A549 (cell line): ENCODE results near the gene KIAA0232.

Source experiments
- CEBPB ChIP-seq, 2 experiments: fragments of >200 bp in 1 of 2; sonication (Bioruptor Twin) in 1 of 2; formaldehyde crosslinking in 1 of 2; IDR thresholded peaks; 2 replicates each; pipeline ENCODE4 v1.6.1; 2012 to 2016
- EP300 ChIP-seq, 2 experiments: fragments of >200 bp; sonication (Bioruptor Twin); formaldehyde crosslinking; IDR thresholded peaks; 2 replicates in 1 of 2; 3 replicates in 1 of 2; pipeline ENCODE4 v1.6.1; 2016 to 2017
- JUN ChIP-seq, 2 experiments: fragments of >200 bp; sonication (Bioruptor Twin); formaldehyde crosslinking; IDR thresholded peaks; 2 replicates in 1 of 2; 3 replicates in 1 of 2; pipeline ENCODE4 v1.6.1; 2016 to 2017
- JUNB ChIP-seq: fragments of >200 bp; sonication (Bioruptor Twin); formaldehyde crosslinking; IDR thresholded peaks from 2 replicates; pipeline ENCODE4 v1.6.1; 2016
- KDM1A ChIP-seq: fragments of 200-600 bp; sonication (generic); IDR thresholded peaks from 2 replicates; pipeline ENCODE4 v1.6.1; 2016; ENCODE audit warnings: low read depth, mild to moderate bottlenecking
- NR3C1 ChIP-seq: fragments of >200 bp; sonication (Bioruptor Twin); formaldehyde crosslinking; IDR thresholded peaks from 3 replicates; pipeline ENCODE4 v1.6.1; 2017
- RAD21 ChIP-seq, 2 experiments: fragments of >200 bp in 1 of 2; sonication (Bioruptor Twin) in 1 of 2; formaldehyde crosslinking in 1 of 2; IDR thresholded peaks in 1 of 2; conservative IDR thresholded peaks in 1 of 2; 2 replicates in 1 of 2; 3 replicates in 1 of 2; pipeline ENCODE4 v1.6.1; 2012 to 2018; ENCODE audit warnings: inconsistent platforms in 1 of 2
- RNF2 ChIP-seq: fragments of 200-600 bp; sonication (generic); IDR thresholded peaks from 2 replicates; pipeline ENCODE4 v1.6.1; 2016; ENCODE audit warnings: low read depth, mild to moderate bottlenecking, antibody characterized with exemption, moderate library complexity, borderline replicate concordance
- SREBF2 ChIP-seq: fragments of 450-650 bp; IDR thresholded peaks from 2 replicates; pipeline ENCODE4 v1.6.1; 2014; ENCODE audit warnings: mild to moderate bottlenecking, moderate library complexity
- ZFP36 ChIP-seq: fragments of 450-650 bp; IDR thresholded peaks from 2 replicates; pipeline ENCODE4 v1.6.1; 2014; ENCODE audit warnings: borderline replicate concordance; ENCODE audit not compliant: partially characterized antibody
- TF ChIP-seq, protein P1 (sequence below): fragments of >200 bp; sonication (Bioruptor Twin); formaldehyde crosslinking; IDR thresholded peaks from 3 replicates; pipeline ENCODE4 v1.5.1; 2016
- TF ChIP-seq, protein P2 (sequence below): IDR thresholded peaks from 2 replicates; pipeline ENCODE4 v1.6.1; 2012
- TF ChIP-seq, protein P3 (sequence below): fragments of 450-650 bp; IDR thresholded peaks from 2 replicates; pipeline ENCODE4 v1.6.1; 2014; ENCODE audit warnings: antibody characterized with exemption

DNA sequence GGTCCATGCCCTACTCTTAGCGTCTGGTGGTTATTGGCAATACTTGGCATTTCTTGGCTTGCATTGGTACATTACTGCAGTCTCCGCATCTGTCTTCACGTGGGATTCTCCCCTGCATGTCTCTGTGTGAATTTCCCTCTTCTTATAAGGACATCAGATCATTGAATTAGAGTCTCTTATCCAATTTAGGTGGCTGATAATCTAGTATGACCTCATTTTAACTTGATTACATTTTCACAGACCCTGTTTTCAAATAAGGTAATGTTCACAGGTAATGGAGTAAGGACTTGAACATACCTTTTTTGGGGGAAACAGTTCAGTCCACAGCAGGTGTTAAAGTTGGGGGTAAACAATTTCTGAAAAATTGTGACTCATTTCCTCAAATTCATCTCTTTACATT, 16.6 kb downstream of the KIAA0232 start:
- TF ChIP-seq, protein P1, sequence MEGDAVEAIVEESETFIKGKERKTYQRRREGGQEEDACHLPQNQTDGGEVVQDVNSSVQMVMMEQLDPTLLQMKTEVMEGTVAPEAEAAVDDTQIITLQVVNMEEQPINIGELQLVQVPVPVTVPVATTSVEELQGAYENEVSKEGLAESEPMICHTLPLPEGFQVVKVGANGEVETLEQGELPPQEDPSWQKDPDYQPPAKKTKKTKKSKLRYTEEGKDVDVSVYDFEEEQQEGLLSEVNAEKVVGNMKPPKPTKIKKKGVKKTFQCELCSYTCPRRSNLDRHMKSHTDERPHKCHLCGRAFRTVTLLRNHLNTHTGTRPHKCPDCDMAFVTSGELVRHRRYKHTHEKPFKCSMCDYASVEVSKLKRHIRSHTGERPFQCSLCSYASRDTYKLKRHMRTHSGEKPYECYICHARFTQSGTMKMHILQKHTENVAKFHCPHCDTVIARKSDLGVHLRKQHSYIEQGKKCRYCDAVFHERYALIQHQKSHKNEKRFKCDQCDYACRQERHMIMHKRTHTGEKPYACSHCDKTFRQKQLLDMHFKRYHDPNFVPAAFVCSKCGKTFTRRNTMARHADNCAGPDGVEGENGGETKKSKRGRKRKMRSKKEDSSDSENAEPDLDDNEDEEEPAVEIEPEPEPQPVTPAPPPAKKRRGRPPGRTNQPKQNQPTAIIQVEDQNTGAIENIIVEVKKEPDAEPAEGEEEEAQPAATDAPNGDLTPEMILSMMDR, result no peak
- TF ChIP-seq ZFP36 (no peak), JUNB (no peak), KDM1A (no peak), SREBF2 (no peak), EP300 (IDR thresholded peaks at IDR 0.05) (no peak), JUN (IDR thresholded peaks at IDR 0.05) (no peak), NR3C1 (no peak), CEBPB (IDR thresholded peaks at IDR 0.05) (no peak), RAD21 (conservative IDR thresholded peaks at IDR 0.05 in 1 of 2, IDR thresholded peaks at IDR 0.05 in 1 of 2) (no peak), RNF2 (no peak)
- TF ChIP-seq, protein P2, sequence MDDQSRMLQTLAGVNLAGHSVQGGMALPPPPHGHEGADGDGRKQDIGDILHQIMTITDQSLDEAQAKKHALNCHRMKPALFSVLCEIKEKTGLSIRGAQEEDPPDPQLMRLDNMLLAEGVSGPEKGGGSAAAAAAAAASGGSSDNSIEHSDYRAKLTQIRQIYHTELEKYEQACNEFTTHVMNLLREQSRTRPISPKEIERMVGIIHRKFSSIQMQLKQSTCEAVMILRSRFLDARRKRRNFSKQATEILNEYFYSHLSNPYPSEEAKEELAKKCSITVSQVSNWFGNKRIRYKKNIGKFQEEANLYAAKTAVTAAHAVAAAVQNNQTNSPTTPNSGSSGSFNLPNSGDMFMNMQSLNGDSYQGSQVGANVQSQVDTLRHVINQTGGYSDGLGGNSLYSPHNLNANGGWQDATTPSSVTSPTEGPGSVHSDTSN, result no peak
- TF ChIP-seq, protein P3, sequence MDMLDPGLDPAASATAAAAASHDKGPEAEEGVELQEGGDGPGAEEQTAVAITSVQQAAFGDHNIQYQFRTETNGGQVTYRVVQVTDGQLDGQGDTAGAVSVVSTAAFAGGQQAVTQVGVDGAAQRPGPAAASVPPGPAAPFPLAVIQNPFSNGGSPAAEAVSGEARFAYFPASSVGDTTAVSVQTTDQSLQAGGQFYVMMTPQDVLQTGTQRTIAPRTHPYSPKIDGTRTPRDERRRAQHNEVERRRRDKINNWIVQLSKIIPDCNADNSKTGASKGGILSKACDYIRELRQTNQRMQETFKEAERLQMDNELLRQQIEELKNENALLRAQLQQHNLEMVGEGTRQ, result no peak
